Endothelial cell (in vitro differentiated cells): ENCODE data around the gene HEPHL1. TPM values are rescaled to one million over a fixed set of nuclear protein-coding genes. Genes with fewer than 3 reads are reported as not detected.
"Not testable (repeated sequence)": the region's sequence is repeated elsewhere in the genome, so short reads cannot be mapped to it uniquely, and the experiment has no call there.

ENCODE experiments used
- DNase-seq: peaks from one replicate; pipeline ENCODE4 v3.0.0; 2021; ENCODE audit warnings: low spot score
- H3K27ac Mint-ChIP-seq: one replicate; pipeline ENCODE4 v1.8.0; 2021; ENCODE audit warnings: mixed read lengths, inconsistent platforms; ENCODE audit not compliant: unreplicated experiment
- H3K27me3 Mint-ChIP-seq: one replicate; pipeline ENCODE4 v1.8.0; 2021; ENCODE audit warnings: mild to moderate bottlenecking, moderate library complexity, mixed read lengths, inconsistent platforms; ENCODE audit not compliant: unreplicated experiment
- H3K36me3 Mint-ChIP-seq: one replicate; pipeline ENCODE4 v1.8.0; 2021; ENCODE audit warnings: mild to moderate bottlenecking, low read depth, mixed read lengths, inconsistent platforms; ENCODE audit not compliant: unreplicated experiment
- H3K4me1 Mint-ChIP-seq: one replicate; pipeline ENCODE4 v1.8.0; 2021; ENCODE audit warnings: mild to moderate bottlenecking, mixed read lengths, inconsistent platforms; ENCODE audit not compliant: unreplicated experiment
- H3K4me3 Mint-ChIP-seq: one replicate; pipeline ENCODE4 v1.8.0; 2021; ENCODE audit warnings: mild to moderate bottlenecking, mixed read lengths, inconsistent platforms; ENCODE audit not compliant: unreplicated experiment
- H3K9me3 Mint-ChIP-seq: one replicate; pipeline ENCODE4 v1.8.0; 2021; ENCODE audit warnings: mixed read lengths, inconsistent platforms; ENCODE audit not compliant: unreplicated experiment
- total RNA-seq: library from RNA; stranded (reverse); fragmentation: NEBNext Ultra II Directional; extraction: Animal tissue kit (Norgen Biotek cat#: 25700); gene quantifications from one replicate; pipeline ENCODE4 v1.2.1, GENCODE V29; 2021; ENCODE audit not compliant: unreplicated experiment
- TF ChIP-seq, protein P1 (sequence below): fragments of 200-600 bp; sonication (generic); IDR thresholded peaks from one replicate; pipeline ENCODE4 v1.5.0; 2021; ENCODE audit warnings: antibody characterized with exemption; ENCODE audit not compliant: unreplicated experiment

Gene HEPHL1
- total RNA-seq, 1 donor from 2014 or later, result not detected

DNA sequence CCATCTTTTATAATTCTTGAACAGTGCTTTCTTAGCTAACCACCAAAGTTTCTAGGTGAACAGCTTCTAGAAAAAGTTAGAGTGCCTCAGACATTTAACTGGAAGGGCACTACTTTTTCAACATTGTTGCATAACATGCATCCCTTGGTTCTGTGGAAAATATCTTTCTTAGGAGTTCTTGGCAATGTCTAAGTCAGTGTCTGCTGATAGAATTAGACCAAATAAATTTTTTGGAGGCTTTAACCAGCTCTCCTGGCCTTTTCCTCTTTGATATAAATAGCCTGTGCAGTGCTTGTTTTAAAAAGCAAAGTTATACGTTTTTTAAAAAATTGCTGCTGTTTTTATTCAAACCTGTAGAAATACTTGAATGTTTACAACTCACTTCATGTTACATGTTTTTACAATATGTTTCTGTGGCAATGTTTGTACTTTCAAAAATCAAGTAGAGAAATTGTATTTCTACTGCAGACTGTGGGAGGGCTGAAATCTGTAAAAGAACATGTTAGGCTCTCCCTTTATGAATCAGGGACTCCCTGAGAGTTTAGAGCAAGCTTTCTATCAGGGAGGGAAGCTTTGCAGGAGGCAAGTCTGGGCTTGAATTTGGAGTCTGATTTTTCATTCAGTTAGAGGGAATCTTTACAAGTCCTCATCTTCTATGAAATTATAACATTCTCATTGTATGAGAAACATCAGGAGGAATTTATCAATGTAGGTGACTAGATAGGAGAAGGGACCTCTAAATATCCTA, 91.2 kb downstream of the HEPHL1 start:
- no peak overlapping the region for H3K27ac Mint-ChIP-seq
- no peaks in the 10 kb centered on the region for H3K36me3 Mint-ChIP-seq
- H3K4me1 Mint-ChIP-seq, result no peaks in the 10 kb centered on the region
- peaks cover 3% of the 10 kb centered on the region for H3K27me3 Mint-ChIP-seq
- TF ChIP-seq, protein P1, sequence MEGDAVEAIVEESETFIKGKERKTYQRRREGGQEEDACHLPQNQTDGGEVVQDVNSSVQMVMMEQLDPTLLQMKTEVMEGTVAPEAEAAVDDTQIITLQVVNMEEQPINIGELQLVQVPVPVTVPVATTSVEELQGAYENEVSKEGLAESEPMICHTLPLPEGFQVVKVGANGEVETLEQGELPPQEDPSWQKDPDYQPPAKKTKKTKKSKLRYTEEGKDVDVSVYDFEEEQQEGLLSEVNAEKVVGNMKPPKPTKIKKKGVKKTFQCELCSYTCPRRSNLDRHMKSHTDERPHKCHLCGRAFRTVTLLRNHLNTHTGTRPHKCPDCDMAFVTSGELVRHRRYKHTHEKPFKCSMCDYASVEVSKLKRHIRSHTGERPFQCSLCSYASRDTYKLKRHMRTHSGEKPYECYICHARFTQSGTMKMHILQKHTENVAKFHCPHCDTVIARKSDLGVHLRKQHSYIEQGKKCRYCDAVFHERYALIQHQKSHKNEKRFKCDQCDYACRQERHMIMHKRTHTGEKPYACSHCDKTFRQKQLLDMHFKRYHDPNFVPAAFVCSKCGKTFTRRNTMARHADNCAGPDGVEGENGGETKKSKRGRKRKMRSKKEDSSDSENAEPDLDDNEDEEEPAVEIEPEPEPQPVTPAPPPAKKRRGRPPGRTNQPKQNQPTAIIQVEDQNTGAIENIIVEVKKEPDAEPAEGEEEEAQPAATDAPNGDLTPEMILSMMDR, result no peak
- H3K9me3 Mint-ChIP-seq, result no peaks in the 10 kb centered on the region
- H3K4me3 Mint-ChIP-seq, result no peak overlapping the region
- DNase-seq, result no peak

DNA sequence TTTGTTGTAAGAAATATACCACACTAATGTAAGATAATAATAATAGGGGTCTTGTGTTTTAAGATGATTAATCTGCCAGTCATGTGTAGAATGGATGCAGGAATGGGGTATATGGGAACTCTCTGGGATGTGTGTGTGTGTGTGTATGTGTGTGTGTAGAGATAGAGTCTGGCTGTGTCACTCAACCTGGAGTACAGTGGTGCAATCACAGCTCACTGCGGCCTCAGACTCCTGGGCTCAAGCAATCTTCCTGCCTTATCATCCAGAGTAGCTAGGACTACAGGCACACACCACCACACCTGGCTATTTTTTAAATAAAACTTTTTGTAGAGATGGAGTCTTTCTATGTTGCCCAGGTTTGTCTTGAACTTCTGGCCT, 96.0 kb downstream of the HEPHL1 start:
- no peaks in the 10 kb centered on the region for H3K4me1 Mint-ChIP-seq
- no peaks in the 10 kb centered on the region for H3K36me3 Mint-ChIP-seq
- no peak for DNase-seq
- H3K9me3 Mint-ChIP-seq, result no peaks in the 10 kb centered on the region
- TF ChIP-seq, protein P1, result no peak
- no peak overlapping the region for H3K27ac Mint-ChIP-seq
- no peak overlapping the region for H3K4me3 Mint-ChIP-seq
- peaks cover 9% of the 10 kb centered on the region for H3K27me3 Mint-ChIP-seq

DNA sequence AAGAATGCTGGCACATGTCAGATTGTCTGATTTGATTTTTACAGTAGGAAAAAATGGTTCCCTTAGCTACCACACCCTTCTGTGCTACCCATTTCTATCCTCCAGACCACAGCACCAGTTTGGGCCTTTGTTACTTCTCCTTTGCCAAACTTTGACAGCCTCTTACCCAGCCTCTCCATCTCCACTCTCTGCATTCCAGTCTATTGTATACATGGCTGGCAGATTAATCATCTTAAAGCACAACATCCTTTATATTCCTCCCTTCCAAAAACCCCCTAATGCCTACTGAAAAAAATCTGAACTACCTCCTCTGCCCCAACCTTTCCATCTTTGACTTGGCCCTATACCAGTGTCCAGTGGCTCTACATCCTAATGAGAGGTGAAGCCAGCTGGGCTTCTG, 96.7 kb downstream of the HEPHL1 start:
- TF ChIP-seq, protein P1, result no peak
- DNase-seq, result no peak
- Mint-ChIP-seq H3K27ac (no peak overlapping the region), H3K4me3 (no peak overlapping the region), H3K9me3 (no peaks in the 10 kb centered on the region), H3K4me1 (no peaks in the 10 kb centered on the region), H3K27me3 (peaks cover 9% of the 10 kb centered on the region), H3K36me3 (no peaks in the 10 kb centered on the region)

DNA sequence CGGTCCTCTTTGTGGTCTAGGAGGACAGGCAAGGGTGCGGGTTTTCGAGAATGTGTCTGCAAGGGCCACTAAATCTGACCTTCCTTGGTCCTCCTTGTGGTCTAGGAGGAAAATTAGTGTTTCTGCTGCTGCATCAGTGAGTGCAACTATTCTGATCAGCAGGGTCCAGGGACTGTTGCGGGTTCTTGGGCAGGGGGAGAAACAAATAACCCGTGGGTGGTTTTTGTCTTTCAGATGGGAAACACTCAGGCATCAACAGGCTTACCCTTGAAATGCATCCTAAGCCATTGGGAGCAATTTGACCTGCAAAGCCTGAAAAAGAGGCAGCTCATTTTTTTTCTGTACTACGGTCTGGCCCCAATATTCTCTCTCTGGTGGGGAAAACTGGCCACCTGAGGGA, 98.5 kb downstream of the HEPHL1 start:
- not testable (repeated sequence) for H3K4me3 Mint-ChIP-seq, H3K9me3 Mint-ChIP-seq

DNA sequence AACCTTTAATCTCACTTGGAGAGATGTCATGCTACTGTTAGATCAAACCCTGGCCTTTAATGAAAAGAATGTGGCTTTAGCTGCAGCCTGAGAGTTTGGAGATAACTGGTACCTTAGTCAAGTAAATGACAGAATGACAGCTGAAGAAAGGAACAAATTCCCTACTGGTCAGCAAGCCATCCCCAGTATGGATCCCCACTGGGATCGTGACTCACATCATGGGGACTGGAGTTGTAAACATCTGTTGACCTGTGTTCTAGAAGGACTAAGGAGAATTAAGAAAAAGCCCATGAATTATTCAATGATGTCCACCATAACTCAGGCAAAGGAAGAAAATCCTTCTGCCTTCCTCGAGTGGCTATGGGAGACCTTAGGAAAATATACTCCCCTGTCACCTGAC, 99.4 kb downstream of the HEPHL1 start:
- not testable (repeated sequence) for DNase-seq, H3K27ac Mint-ChIP-seq, H3K4me3 Mint-ChIP-seq, H3K9me3 Mint-ChIP-seq, H3K36me3 Mint-ChIP-seq, H3K4me1 Mint-ChIP-seq, H3K27me3 Mint-ChIP-seq

More for the DNA sequence above, 98.5 kb downstream of the HEPHL1 start:
- H3K36me3 Mint-ChIP-seq, H3K27me3 Mint-ChIP-seq, H3K4me1 Mint-ChIP-seq, DNase-seq, H3K27ac Mint-ChIP-seq: not testable (repeated sequence)

DNA sequence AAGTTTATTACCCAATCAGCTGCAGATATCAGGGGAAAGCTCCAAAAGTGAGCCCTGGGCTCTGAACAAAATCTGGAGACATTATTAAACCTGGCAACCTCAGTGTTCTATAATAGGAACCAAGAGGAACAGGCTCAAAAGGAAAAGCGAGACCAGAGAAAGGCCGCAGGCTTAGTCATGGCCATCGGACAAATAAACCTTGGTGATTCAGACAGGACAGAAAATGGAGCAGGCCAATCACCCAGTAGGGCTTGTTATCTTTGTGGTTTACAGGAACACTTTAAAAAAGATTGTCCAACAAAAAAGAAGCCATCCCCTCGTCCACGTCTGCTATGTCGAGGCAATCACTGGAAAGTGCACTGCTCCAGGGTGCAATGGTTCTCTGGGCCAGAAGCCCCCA, 99.8 kb downstream of the HEPHL1 start:
- Mint-ChIP-seq H3K9me3 (no peaks in the 10 kb centered on the region), H3K27ac (no peak overlapping the region), H3K4me3 (no peak overlapping the region), H3K27me3 (peaks cover 7% of the 10 kb centered on the region), H3K4me1 (no peaks in the 10 kb centered on the region), H3K36me3 (no peaks in the 10 kb centered on the region)
- TF ChIP-seq, protein P1, result no peak
- no peak for DNase-seq
